B cell (primary cell): Measurements from ENCODE around the gene AKT3.

Experiments used
- CTCF ChIP-seq: fragments of 200-600 bp; IDR thresholded peaks from one replicate; pipeline ENCODE4 v1.8.0; 2022; ENCODE audit warnings: antibody characterized with exemption, mild to moderate bottlenecking
- EZH2 ChIP-seq: IDR thresholded peaks from 2 replicates; pipeline ENCODE4 v1.6.1; 2012; ENCODE audit warnings: borderline replicate concordance, low read depth, mild to moderate bottlenecking, moderate library complexity, low read length; ENCODE audit not compliant: insufficient read depth, poor library complexity, severe bottlenecking

GRCh38 chr1:243793298-243793697, 56.7 kb downstream of the AKT3 start:
- no peak for TF ChIP-seq CTCF
- TF ChIP-seq EZH2, result no peak
